ENCODE measurements around the gene TMEM200C.

- TF ChIP-seq, protein P1, sequence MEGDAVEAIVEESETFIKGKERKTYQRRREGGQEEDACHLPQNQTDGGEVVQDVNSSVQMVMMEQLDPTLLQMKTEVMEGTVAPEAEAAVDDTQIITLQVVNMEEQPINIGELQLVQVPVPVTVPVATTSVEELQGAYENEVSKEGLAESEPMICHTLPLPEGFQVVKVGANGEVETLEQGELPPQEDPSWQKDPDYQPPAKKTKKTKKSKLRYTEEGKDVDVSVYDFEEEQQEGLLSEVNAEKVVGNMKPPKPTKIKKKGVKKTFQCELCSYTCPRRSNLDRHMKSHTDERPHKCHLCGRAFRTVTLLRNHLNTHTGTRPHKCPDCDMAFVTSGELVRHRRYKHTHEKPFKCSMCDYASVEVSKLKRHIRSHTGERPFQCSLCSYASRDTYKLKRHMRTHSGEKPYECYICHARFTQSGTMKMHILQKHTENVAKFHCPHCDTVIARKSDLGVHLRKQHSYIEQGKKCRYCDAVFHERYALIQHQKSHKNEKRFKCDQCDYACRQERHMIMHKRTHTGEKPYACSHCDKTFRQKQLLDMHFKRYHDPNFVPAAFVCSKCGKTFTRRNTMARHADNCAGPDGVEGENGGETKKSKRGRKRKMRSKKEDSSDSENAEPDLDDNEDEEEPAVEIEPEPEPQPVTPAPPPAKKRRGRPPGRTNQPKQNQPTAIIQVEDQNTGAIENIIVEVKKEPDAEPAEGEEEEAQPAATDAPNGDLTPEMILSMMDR (tag by site-specific recombination; IDR thresholded peaks at IDR 0.05): no peak
- TF ChIP-seq ZNF146 (tag by site-specific recombination; IDR thresholded peaks at IDR 0.05) (no peak), ZNF596 (tag by site-specific recombination; IDR thresholded peaks at IDR 0.05) (no peak), ATF2 (tag by site-specific recombination; IDR thresholded peaks at IDR 0.05; ENCODE audit: low read depth) (no peak), ZBTB17 (tag by site-specific recombination; IDR thresholded peaks at IDR 0.05) (no peak)
Measured at GRCh38 chr18:5903386-5903785, 8.1 kb upstream of the TMEM200C start.

Data from HEK293 (cell line).